ENCODE data around the gene EMP2. TPM values are rescaled to one million over a fixed set of nuclear protein-coding genes. Genes with fewer than 3 reads are reported as not detected.

The EMP2 gene
- total RNA-seq, 2 experiments from 2014 or later, result not detected

GRCh38 chr16:10599626-10600025, 19.2 kb upstream of the EMP2 start:
- ChIA-PET POLR2A (interaction anchor here (0.8 kb wide), 1 partner anchor 10 kb away, joined by 3 read pairs; no protein-coding TSS in a partner anchor), CTCF (no interaction called here)
- Mint-ChIP-seq H3K27ac (no peak overlapping the region), H3K36me3 (ENCODE audit: low read depth) (no peaks in the 10 kb centered on the region), H3K4me1 (ENCODE audit: low read depth) (no peaks in the 10 kb centered on the region), H3K9me3 (no peaks in the 10 kb centered on the region), H3K4me3 (no peak overlapping the region), H3K27me3 (peaks cover 18% of the 10 kb centered on the region)
- Histone ChIP-seq H3K27ac (ENCODE audit: low read depth in 1 of 2, low read length in 2 of 2) (no peak overlapping the region), H3K9me3 (ENCODE audit: control insufficient read depth in 1 of 2, insufficient read depth in 1 of 2, low read length in 2 of 2) (peaks cover 0 to 5% of the 10 kb centered on the region in 2 experiments), H3K27me3 (ENCODE audit: control insufficient read depth in 1 of 2, insufficient read depth in 2 of 2, low read length in 2 of 2) (peaks cover 0 to 5% of the 10 kb centered on the region in 2 experiments), H3K4me1 (ENCODE audit: insufficient read depth, low read length) (no peaks in the 10 kb centered on the region), H3K4me3 (ENCODE audit: low read length) (no peak overlapping the region), H3K36me3 (ENCODE audit: insufficient read depth, low read length) (no peaks in the 10 kb centered on the region)
- ATAC-seq (ENCODE audit: poor library complexity) (no peak), DNase-seq (no peak)
- no peak for TF ChIP-seq CTCF (IDR thresholded peaks at IDR 0.05)
- intact Hi-C loops (cut with DNase I, micrococcal nuclease), result no loop called here

GRCh38 chr16:10598157-10598556, 17.8 kb upstream of the EMP2 start:
- Histone ChIP-seq H3K27me3 (ENCODE audit: control insufficient read depth in 1 of 2, insufficient read depth in 2 of 2, low read length in 2 of 2) (peaks cover 0 to 5% of the 10 kb centered on the region in 2 experiments), H3K4me3 (ENCODE audit: low read length) (no peak overlapping the region), H3K36me3 (ENCODE audit: insufficient read depth, low read length) (no peaks in the 10 kb centered on the region), H3K4me1 (ENCODE audit: insufficient read depth, low read length) (no peaks in the 10 kb centered on the region), H3K9me3 (ENCODE audit: control insufficient read depth in 1 of 2, insufficient read depth in 1 of 2, low read length in 2 of 2) (peaks cover 0 to 5% of the 10 kb centered on the region in 2 experiments), H3K27ac (ENCODE audit: low read depth in 1 of 2, low read length in 2 of 2) (no peak overlapping the region)
- no peak overlapping the region for H3K4me3 Mint-ChIP-seq
- peaks cover 18% of the 10 kb centered on the region for H3K27me3 Mint-ChIP-seq
- H3K4me1 Mint-ChIP-seq (ENCODE audit: low read depth), result no peaks in the 10 kb centered on the region
- POLR2A ChIA-PET, result no interaction called here
- H3K36me3 Mint-ChIP-seq (ENCODE audit: low read depth), result no peaks in the 10 kb centered on the region
- TF ChIP-seq CTCF (IDR thresholded peaks at IDR 0.05), result no peak
- H3K27ac Mint-ChIP-seq, result no peak overlapping the region
- intact Hi-C loops (cut with DNase I, micrococcal nuclease), result no loop called here
- CTCF ChIA-PET, result no interaction called here
- H3K9me3 Mint-ChIP-seq, result no peaks in the 10 kb centered on the region
- DNase-seq, result no peak
- ATAC-seq (ENCODE audit: poor library complexity), result no peak

GRCh38 chr16:10597187-10597601, 16.8 kb upstream of the EMP2 start:
- CTCF ChIA-PET, result no interaction called here
- TF ChIP-seq CTCF (IDR thresholded peaks at IDR 0.05), result no peak

More at GRCh38 chr16:10597187-10597601, 16.8 kb upstream of the EMP2 start:
- intact Hi-C loops (cut with DNase I, micrococcal nuclease), result no loop called here
- H3K9me3 Mint-ChIP-seq, result no peaks in the 10 kb centered on the region
- H3K9me3 ChIP-seq (ENCODE audit: control insufficient read depth in 1 of 2, insufficient read depth in 1 of 2, low read length in 2 of 2), result peaks cover 0 to 5% of the 10 kb centered on the region in 2 experiments
- H3K4me3 ChIP-seq (ENCODE audit: low read length), result no peak overlapping the region
- H3K36me3 ChIP-seq (ENCODE audit: insufficient read depth, low read length), result no peaks in the 10 kb centered on the region
- no peaks in the 10 kb centered on the region for H3K4me1 Mint-ChIP-seq (ENCODE audit: low read depth)
- peaks cover 14% of the 10 kb centered on the region for H3K27me3 Mint-ChIP-seq
- DNase-seq (no peak), ATAC-seq (ENCODE audit: poor library complexity) (no peak)
- H3K36me3 Mint-ChIP-seq (ENCODE audit: low read depth), result no peaks in the 10 kb centered on the region
- H3K27ac ChIP-seq (ENCODE audit: low read depth in 1 of 2, low read length in 2 of 2), result no peak overlapping the region
- H3K4me3 Mint-ChIP-seq, result no peak overlapping the region
- H3K4me1 ChIP-seq (ENCODE audit: insufficient read depth, low read length), result no peaks in the 10 kb centered on the region
- POLR2A ChIA-PET, result no interaction called here
- H3K27me3 ChIP-seq (ENCODE audit: control insufficient read depth in 1 of 2, insufficient read depth in 2 of 2, low read length in 2 of 2), result peaks cover 0 to 5% of the 10 kb centered on the region in 2 experiments
- no peak overlapping the region for H3K27ac Mint-ChIP-seq
